Measurements from ENCODE around the gene SECISBP2.

SECISBP2 gene

DNA sequence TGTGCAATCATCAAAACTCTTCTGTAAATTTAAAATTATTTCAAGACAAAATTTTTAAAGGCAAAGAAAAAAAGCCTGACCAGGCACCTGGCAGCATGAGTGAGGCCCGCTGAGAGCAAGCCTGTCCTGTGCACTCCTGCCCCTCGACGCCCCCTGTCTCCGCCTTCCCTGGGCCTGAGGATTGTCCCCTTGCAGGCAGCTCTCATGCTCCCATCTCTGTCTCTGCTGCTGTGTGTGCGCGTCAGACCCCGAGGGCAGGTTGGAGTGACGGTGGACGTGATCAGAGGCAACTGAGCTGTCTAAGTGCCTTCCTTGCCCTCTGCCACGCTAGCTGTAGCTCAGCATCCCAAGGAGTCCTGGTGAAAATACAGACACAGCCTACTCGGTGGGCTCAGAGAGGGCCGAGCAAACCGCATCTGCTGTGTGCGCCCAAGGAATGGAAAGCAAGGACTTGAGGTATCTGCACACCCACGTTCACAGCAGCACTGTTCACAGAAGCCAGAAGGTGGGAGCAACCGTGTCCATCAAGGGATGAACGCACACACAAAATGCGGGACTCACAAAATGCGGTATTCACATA, 65.5 kb downstream of the SECISBP2 start:
- no peak for DNase-seq

- no peak for DNase-seq
These were observed 66.5 kb downstream of the SECISBP2 start for GRCh38 chr9:89384783-89385182.

DNA sequence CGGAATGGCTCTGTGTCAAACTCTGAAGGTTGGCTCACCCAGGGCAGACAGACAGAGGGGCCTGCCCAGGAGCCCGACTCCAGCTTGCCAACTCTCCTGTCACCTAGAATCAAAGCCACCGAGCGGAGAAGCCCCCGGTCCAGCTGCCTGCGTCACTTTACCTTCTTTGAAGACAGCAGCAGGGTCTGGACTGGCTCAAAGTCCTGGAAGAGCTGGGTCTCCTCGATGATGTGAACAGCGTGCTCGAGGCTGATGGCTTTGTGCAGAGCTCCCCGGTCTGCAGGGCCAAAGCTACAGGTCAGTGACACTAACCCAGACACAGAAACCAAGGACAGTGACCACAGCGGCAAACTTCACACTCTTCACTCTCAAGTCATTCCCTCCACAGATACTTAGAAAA, 67.9 kb downstream of the SECISBP2 start:
- no peak for DNase-seq

- DNase-seq = no peak
These were observed 68.5 kb downstream of the SECISBP2 start for GRCh38 chr9:89386797-89387196.

- no peak for DNase-seq
These were observed 69.0 kb downstream of the SECISBP2 start for GRCh38 chr9:89387197-89387849.

- DNase-seq = no peak
These were observed 70.0 kb downstream of the SECISBP2 start for GRCh38 chr9:89388084-89388867.

DNA sequence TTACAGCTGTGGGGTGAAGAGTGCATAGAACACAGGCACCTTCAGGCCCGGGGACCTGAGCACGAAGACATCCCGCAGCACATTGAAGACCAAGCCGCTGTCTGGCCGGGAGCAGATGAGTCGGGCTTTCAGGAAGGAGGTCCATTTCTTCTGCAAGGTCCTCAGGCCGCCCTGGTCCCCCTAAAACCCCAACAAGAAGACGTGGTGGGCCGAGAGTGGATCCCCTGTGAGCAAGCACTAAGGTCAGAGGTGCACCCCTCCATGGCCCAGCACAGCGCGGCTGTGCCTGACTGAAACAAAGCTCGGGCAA, 70.5 kb downstream of the SECISBP2 start:
- DNase-seq = no peak

- DNase-seq = no peak
These were observed 71.8 kb downstream of the SECISBP2 start for GRCh38 chr9:89390068-89390555.

GRCh38 chr9:89390578-89391116, 72.3 kb downstream of the SECISBP2 start:
- DNase-seq = no peak

- DNase-seq = no peak
These were observed 73.3 kb downstream of the SECISBP2 start for GRCh38 chr9:89391585-89391984.

GRCh38 chr9:89394412-89394811, 76.1 kb downstream of the SECISBP2 start:
- DNase-seq = no peak

GRCh38 chr9:89395931-89396710, 77.8 kb downstream of the SECISBP2 start:
- no peak for DNase-seq

GRCh38 chr9:89397471-89397870, 79.2 kb downstream of the SECISBP2 start:
- DNase-seq = no peak

DNA sequence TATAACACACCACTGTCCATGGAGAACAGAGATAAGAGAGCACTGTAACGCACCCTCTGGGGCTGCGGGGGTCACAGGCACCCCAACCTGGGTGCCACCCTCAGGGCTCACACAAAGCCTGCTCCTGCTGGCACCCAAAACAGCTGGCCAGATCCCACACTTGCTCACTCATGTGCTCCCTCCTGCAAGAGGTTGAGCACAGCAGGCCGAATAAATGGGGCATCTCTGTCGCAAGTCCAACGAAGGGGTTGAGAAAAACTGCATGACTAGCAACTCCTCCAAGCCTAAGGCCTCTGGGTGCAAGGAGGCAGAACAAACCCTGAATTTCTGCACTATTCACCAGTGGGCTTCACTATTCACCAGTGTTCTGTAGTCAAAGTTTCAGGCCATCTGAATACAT, 80.3 kb downstream of the SECISBP2 start:
- DNase-seq = no peak

DNA sequence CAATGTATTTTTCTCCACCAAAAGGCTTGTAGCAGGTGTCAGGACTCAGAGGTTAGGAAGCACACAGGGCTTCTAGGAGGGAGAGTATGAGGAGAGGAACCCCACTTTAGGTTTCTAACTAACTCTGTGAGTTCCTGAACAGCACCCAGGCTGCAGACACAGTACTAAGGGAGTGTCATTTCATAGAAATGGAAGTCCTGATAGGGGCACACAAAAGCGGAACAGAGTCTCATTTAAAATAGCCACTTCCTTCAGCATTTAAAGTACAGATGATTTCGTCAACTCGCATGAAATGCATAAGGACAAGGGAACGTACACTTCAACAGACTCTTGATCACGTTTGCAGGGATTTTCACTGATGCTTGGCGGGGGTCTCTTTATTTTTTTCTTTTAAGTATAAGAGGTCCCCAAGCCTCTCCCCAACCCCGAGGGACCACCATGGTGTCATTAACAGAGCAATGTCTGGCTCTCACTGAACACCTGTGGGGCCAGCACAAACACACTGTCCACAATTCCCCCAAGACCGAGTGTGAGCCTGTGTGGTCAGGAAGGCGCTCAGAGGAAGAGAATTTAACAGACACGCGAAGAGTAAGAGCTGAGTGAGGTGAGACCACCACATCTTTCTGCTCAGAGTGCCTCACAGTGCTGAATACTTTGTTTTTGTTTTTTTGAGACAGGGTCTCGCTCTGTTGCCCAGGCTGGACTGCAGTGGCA, 82.3 kb downstream of the SECISBP2 start:
- DNase-seq = no peak

DNA sequence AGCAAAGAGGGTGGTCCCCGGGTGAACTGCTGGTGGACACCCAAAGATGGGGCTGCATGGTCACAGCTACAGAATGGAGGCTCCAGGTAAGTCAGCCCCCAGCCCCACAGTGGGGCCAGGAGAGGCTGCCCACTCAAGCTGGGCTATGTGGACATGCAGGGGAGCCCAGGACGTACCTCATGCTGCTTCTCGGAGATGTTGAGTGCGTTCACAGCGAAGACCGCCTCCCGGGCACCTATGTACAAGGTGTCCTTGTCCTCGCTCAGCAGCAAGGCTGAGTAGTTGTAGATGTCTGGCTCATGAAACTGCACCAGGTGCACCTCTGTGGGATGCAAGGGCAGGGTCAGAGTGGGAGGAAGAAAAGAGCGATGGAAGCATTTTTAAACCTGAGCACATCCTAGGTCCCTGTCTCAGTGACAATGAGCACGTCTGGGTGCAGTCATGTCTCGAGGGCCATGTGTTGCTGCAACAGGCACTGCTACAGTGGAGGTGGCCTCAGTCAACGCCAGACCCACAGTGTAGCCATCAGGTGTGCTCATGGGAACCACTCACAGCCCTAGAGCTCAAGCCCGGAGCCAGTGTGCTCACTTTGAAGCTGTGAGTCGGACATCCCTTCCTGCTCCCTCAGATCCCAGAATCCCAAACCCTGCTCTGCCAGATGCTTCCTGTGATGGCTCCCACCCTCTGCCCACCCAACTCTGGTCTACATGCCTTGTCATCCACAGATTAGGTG, 84.6 kb downstream of the SECISBP2 start:
- no peak for DNase-seq

DNA sequence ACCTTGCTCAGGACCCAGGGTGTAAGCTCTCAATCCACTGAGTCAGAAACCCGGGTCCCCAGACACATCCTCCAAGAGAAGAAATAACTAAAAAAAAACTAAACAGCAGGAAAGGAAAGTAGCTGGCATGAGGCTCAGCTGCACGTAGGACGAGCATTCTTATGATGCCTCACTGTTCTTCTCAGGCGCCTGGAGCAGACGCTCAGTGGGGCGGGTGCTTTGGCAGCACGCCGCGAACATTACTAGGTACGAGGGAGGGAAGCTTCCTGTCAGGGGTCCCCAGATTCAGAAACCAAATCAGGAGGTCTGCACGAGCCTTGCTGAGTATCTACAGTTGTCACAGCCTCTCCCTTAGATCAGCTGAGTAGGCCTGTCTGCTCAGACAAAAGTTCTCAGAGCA, 85.8 kb downstream of the SECISBP2 start:
- no peak for DNase-seq

GRCh38 chr9:89405826-89406225, 87.5 kb downstream of the SECISBP2 start:
- DNase-seq = no peak

DNA sequence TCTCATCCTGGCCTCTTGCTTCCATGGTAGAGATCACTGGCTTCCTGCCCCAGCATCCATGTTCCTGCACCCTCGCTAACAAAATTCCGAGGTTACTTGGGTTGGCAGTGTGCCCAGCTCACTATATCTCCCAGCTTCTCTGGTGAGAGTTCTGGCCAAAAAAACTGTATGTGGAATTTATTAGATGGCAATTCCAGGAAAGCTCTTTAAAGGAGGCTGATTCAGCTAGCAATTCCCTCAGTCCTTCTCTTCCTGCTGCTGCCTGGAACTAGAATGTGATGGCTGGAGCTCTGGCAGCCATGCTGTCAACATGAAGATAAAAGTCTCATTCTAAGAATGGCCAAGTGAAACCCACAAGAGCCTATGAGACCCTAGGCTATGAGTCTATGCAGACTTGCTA, 88.8 kb downstream of the SECISBP2 start:
- no peak for DNase-seq

DNA sequence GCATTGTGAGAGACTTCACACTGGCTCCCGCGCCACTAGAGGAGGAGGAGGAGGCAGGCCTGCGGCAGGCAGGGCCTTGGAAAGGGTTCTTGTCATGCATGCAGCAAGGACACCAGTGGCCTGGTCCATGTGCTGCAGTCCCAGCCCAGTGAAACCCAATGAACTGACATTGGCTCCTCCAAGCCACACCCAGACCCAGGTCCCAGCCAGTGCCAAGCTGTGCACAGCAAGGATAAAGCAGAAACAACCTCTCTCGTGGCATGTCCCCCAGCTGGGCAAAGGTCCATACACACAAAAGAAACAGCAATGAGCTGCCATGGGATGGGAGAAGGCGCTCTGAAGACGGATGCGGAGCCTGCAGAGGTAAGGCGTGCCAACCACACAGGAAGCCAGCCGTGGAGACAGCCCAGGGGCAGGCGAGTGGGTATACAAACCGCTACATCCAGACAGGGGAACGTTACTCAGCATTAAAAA, 90.4 kb downstream of the SECISBP2 start:
- DNase-seq = no peak

All from T1000 (cell line).